HG03442 (cell line): ENCODE results near the gene DPP10.
"Not testable (repeated sequence)": the region's sequence is repeated elsewhere in the genome, so short reads cannot be mapped to it uniquely, and the experiment has no call there.

ENCODE experiments used
- ATAC-seq: cut with Tn5 transposase; IDR thresholded peaks from one replicate; pipeline ENCODE4 v1.9.1; 2021; ENCODE audit warnings: mild to moderate bottlenecking, moderate library complexity; ENCODE audit not compliant: unreplicated experiment

Gene DPP10

GRCh38 chr2:114499101-114499500, 56.7 kb downstream of the DPP10 start:
- ATAC-seq: no peak

GRCh38 chr2:114507744-114508143, 65.3 kb downstream of the DPP10 start:
- ATAC-seq: no peak

- no peak for ATAC-seq
Observed at GRCh38 chr2:114515882-114516281, 73.4 kb downstream of the DPP10 start.

DNA sequence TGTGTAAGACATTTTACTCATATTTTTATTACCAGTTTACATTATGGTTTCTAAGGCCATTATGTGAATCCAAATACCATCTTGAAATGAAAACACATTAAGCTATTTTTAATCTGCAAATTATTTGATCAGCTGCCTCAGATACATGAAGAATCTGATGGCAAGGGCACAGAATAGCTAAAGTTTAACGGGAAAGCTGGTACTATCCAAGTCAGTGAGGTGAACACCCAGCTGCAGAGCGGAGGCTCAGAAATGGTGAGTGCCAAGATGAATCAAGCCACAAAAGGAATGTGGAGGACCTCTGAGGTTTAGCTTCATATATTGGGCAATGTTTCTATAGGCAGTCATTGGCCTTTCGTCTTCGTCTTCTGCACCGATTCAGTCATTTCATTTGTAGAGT, 75.1 kb downstream of the DPP10 start:
- no peak for ATAC-seq

GRCh38 chr2:114518738-114519137, 76.3 kb downstream of the DPP10 start:
- no peak for ATAC-seq

GRCh38 chr2:114522612-114523011, 80.2 kb downstream of the DPP10 start:
- not testable (repeated sequence) for ATAC-seq

- ATAC-seq: no peak
Observed at GRCh38 chr2:114525955-114526354, 83.5 kb downstream of the DPP10 start.

DNA sequence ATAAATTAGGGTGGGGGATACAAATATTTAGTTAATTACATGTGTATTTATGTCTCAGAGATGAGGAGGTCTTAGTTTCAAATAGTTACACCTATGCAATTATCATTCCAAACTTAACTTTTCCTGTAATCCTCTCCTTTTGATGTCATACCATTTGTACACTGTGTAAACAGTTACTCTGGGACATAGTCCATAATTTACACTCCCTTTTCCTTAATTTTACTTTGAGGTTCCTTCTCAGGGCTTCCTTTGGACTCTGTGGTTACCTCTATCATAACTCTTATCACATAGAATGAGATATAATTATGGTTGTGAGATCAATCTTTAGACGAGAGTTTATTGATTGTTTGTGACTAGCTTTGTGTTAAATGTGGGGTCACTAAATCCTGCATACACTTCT, 84.4 kb downstream of the DPP10 start:
- ATAC-seq: no peak

DNA sequence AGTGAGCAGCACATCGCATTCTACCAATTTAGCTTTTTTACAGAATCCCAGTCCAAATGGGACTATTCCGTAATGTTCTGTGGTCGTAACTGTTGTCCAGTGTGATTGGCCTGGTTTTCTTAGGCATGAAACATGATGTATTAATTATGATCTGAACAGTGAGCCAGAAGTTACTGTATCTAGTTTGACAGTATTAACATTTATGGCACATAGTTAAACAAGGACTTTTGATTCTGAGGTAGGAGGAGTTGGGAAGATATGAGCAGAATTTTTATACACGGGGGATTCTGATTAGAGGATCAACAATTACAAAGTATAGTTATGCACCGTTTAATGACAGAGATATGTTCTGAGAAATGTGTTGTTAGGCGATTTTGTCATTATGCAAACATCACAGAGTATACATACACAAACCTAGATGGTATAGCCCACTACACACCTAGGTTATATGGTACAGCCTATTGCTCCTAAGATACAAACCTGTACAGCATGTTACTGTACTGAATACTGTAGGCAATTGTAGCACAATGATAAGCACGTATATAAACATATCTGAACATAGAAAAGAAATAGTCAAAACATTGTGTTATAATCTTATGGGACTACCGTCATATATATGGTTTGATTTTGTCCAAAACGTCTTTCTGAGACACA, 85.0 kb downstream of the DPP10 start:
- no peak for ATAC-seq

DNA sequence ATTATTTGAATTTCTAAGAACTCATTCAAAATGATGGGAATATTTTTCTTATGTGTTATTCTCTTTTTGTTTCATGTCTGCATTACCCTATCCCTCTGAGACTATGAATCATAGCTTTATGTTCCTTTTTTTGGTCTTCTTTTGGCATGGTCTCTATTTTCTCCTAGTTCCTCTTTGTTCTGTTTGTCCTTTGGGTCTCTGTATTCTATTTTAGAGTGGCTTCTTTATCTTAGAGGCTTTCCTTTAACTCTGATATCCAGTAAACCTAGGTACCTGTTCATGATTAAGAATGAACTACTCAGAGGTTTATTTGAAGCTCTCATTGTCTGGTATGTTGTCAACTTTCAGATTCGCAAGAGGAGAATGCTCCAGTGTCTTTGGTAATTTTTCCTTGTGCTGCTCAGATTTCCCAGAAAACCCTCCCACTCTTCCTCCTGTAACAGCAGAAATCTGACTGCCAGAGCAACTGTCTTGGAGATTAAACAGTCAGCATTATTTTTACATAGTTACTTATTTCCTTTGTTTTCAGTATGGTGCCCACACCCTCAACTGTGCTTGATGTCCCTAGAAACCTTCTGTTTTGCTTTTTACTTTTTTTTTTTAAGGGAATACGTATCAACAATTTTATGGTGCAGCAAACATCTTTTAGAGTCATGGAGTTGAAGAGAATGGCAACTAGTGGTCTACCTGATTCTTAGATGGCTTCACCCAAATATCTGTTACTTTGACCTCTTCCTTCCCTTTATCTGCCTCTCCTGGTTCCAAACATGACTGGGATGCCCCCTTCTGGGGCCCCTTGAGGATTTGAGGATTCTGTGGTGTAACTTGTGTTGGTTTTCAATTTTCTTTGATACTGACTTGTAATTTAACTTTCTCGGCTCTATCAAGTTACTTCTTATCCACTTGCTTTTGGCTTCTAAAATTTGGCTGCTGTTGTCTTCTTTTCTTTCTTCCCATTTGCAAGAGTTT, 92.0 kb downstream of the DPP10 start:
- ATAC-seq: no peak

DNA sequence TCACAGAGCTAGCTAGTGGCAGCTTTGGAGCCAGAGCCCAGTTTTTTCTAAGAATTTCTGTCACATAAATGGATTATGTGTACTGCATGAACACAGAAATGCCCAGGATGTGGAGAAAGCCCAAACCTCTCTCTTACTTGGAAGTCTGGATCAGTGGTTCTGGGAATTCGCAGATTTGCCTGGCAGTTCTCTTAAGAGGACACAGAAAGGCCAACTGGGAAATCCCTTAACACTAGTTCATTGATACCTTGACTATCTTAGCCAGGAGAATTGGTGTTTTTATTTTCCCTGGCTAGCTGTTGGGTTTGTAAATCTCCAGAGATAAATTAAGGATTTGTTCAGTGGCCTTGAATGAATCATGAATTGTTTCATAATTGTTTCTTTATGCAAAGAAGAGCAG, 95.3 kb downstream of the DPP10 start:
- ATAC-seq: no peak

GRCh38 chr2:114542695-114543094, 100.3 kb downstream of the DPP10 start:
- no peak for ATAC-seq

GRCh38 chr2:114543236-114543766, 100.9 kb downstream of the DPP10 start:
- ATAC-seq: no peak

- ATAC-seq: no peak
Observed at GRCh38 chr2:114545052-114545451, 102.6 kb downstream of the DPP10 start.

DNA sequence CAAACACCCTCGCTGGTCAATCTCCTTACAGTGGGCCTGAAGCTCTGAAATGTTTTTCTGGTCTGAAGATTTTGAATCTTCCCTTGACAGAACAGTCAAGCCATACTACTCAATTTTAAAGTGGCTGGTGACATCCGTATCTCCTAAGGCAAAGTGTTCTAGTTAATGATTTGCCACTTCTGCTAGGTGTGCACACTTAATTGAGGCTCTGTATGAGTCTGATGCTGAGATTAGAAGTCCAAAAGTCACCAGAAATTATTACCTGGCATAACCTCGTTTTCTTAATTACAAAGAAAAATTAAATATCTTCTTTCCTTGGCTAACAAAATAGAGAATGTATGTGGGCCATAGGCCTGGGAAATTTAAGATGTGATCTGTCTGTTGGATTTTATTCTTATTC, 104.1 kb downstream of the DPP10 start:
- ATAC-seq: no peak

- ATAC-seq: no peak
Observed at GRCh38 chr2:114548151-114548550, 105.7 kb downstream of the DPP10 start.

DNA sequence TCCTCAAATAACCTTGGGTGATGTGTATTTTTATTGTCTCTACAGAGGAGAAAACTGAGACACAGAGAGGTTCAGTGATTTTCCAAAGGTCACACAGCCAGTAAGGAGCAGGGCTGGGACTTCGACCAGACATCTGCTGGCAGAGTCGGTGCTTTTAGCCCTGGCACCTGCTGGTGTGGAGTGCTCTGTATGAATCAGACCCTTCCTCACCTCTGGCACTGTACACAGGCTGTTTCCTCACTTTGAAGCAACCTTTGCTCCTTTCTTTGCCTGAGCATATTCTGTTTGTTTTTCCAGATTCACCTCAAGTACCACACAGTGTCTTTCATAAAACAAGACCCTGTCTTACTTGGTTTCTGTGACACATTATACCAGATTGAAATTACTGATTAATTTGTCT, 107.9 kb downstream of the DPP10 start:
- ATAC-seq: no peak

DNA sequence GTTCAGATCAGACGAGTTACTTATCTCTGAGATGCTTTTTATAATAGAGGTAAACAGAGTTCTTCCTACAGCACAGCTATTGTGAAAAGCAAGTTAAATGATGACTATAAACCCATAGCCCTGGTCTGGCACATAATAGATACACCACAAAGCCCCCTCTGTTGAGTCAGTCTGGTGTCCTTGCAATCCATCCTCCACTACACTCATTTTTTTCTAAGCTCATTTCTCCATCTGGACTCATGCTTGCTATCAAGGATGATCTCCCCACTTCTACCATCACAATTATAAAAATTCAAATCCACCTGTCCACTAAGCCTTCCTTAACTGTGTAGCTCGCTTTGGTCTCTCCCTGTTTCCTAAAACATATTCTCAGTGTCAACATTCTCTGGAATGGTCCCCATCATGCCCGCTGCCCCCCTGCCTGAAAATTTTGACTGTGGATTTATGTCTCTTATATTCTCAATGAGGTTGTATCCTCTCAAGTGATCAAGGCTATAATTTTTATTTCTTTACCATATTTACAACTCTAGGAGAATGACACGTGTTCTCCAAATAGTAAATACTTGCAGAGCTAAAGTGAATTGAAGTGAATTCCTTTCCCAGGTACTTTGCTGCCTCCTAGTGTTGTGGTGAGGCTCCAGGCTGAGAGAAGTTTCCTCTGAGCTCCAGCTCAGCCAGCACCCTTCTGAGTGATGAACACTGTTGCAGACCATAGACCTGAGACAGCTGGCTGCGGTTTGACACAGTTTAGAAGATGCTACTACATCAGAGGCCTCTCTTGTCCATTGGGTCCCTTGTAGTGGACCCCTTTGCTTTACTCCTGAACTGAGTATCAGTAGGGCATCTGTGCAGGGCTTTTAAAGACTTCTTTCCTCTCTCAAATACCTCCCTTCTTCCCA, 108.7 kb downstream of the DPP10 start:
- no peak for ATAC-seq

DNA sequence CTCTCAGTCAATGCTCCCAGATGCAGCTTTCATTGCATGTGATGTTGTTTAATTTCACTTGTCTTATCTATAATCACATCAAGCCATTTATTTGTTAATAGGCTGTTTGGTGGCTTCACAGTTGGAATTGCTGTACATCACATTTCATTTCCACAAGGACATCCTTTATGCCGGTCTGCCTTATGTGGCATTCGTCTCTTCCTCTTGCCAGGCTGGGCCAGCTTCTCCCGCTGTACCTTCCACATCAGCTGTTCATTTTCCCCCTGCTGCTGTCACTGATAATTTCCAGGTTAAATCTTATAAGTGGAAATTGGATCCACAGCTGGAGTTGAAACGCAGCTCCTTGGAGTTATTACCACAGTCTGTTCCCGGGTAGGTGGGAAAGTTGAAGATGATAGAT, 110.6 kb downstream of the DPP10 start:
- no peak for ATAC-seq

- ATAC-seq: no peak
Observed at GRCh38 chr2:114569166-114569565, 126.7 kb downstream of the DPP10 start.

GRCh38 chr2:114577657-114578056, 135.2 kb downstream of the DPP10 start:
- no peak for ATAC-seq
